Liver (tissue), 9 donors: Measurements from ENCODE around the gene SSBP2. TPM values are rescaled to one million over a fixed set of nuclear protein-coding genes. Genes with fewer than 3 reads are reported as not detected.

ENCODE experiments used
- DNase-seq: peaks from one replicate; pipeline ENCODE4 v3.0.0-alpha.2; 2017; ENCODE audit warnings: low spot score
- H3K27ac ChIP-seq, 2 donors: one replicate each; pipeline ENCODE4 v1.7.0; 2013; ENCODE audit warnings: inconsistent platforms in 2 of 2, low read length in 2 of 2, control low read depth in 1 of 2, low read depth in 1 of 2, mild to moderate bottlenecking in 1 of 2
- H3K27me3 ChIP-seq, 4 donors: one replicate each; pipeline versions ENCODE4 v1.6.1 to v1.7.0; 2013; ENCODE audit warnings: low read length in 3 of 4, inconsistent platforms in 1 of 4, mild to moderate bottlenecking in 1 of 4, moderate library complexity in 1 of 4; ENCODE audit not compliant: control insufficient read depth in 4 of 4, insufficient read depth in 4 of 4
- H3K36me3 ChIP-seq, 4 donors: one replicate each; pipeline versions ENCODE4 v1.6.1 to v1.7.0; 2013; ENCODE audit warnings: low read length in 3 of 4, mild to moderate bottlenecking in 3 of 4, low read depth in 1 of 4, moderate library complexity in 1 of 4; ENCODE audit not compliant: control insufficient read depth in 4 of 4, insufficient read depth in 3 of 4
- H3K4me1 ChIP-seq, 4 donors: one replicate each; pipeline versions ENCODE4 v1.6.1 to v1.7.0; 2013; ENCODE audit warnings: low read length in 3 of 4, mild to moderate bottlenecking in 3 of 4, moderate library complexity in 1 of 4; ENCODE audit not compliant: control insufficient read depth in 4 of 4, insufficient read depth in 4 of 4
- H3K4me3 ChIP-seq, 3 donors: one replicate each; pipeline versions ENCODE4 v1.6.1 to v1.7.0; 2013; ENCODE audit warnings: low read length in 3 of 3, control low read depth in 1 of 3, low read depth in 1 of 3, mild to moderate bottlenecking in 1 of 3
- H3K9ac ChIP-seq, 2 donors: one replicate each; pipeline ENCODE4 v1.7.0; 2013; ENCODE audit warnings: low read length in 2 of 2, mild to moderate bottlenecking in 2 of 2, moderate library complexity in 2 of 2, control low read depth in 1 of 2, low read depth in 1 of 2
- H3K9me3 ChIP-seq, 4 donors: one replicate each; pipeline versions ENCODE4 v1.6.1 to v1.7.0; 2013; ENCODE audit warnings: low read length in 3 of 4; ENCODE audit not compliant: control insufficient read depth in 4 of 4
- CTCF ChIP-seq: fragments of 150-350 bp; IDR thresholded peaks from 2 replicates; pipeline ENCODE4 v1.5.1; 2017; ENCODE audit warnings: improper control_type of control experiment, low read depth, low read length; ENCODE audit not compliant: missing input control
- EGR1 ChIP-seq, 2 donors: IDR thresholded peaks; 2 replicates each; pipeline ENCODE4 v1.6.1; 2016 to 2018; ENCODE audit warnings: antibody characterized with exemption in 2 of 2, low read depth in 2 of 2
- FOXA1 ChIP-seq: IDR thresholded peaks from 2 replicates; pipeline ENCODE4 v1.6.1; 2016; ENCODE audit warnings: antibody characterized with exemption
- FOXA2 ChIP-seq: IDR thresholded peaks from 2 replicates; pipeline ENCODE4 v1.6.1; 2016; ENCODE audit warnings: antibody characterized with exemption
- GABPA ChIP-seq, 2 donors: IDR thresholded peaks in 1 of 2; conservative IDR thresholded peaks in 1 of 2; 2 replicates each; pipeline ENCODE4 v1.6.1; 2016; ENCODE audit warnings: antibody characterized with exemption in 2 of 2, mild to moderate bottlenecking in 1 of 2, moderate library complexity in 1 of 2
- HNF4A ChIP-seq, 2 donors: conservative IDR thresholded peaks; 2 replicates each; pipeline ENCODE4 v1.6.1; 2016; ENCODE audit warnings: antibody characterized with exemption in 2 of 2, mild to moderate bottlenecking in 2 of 2
- HNF4G ChIP-seq: IDR thresholded peaks from 2 replicates; pipeline ENCODE4 v1.6.1; 2016; ENCODE audit warnings: antibody characterized with exemption
- JUND ChIP-seq, 2 donors: IDR thresholded peaks; 2 replicates each; pipeline ENCODE4 v1.6.1; 2016; ENCODE audit warnings: antibody characterized with exemption in 2 of 2
- NR2F2 ChIP-seq: IDR thresholded peaks from 2 replicates; pipeline ENCODE4 v1.6.1; 2016; ENCODE audit warnings: antibody characterized with exemption
- REST ChIP-seq: IDR thresholded peaks from 2 replicates; pipeline ENCODE4 v1.6.1; 2016; ENCODE audit warnings: antibody characterized with exemption, mild to moderate bottlenecking
- RXRA ChIP-seq, 2 donors: IDR thresholded peaks; 2 replicates each; pipeline ENCODE4 v1.6.1; 2017 to 2018; ENCODE audit warnings: antibody characterized with exemption in 2 of 2, mild to moderate bottlenecking in 1 of 2
- SP1 ChIP-seq: IDR thresholded peaks from 2 replicates; pipeline ENCODE4 v1.6.1; 2018; ENCODE audit warnings: antibody characterized with exemption, mild to moderate bottlenecking
- TAF1 ChIP-seq: conservative IDR thresholded peaks from 2 replicates; pipeline ENCODE4 v1.6.1; 2016; ENCODE audit warnings: antibody characterized with exemption, mild to moderate bottlenecking
- YY1 ChIP-seq: IDR thresholded peaks from 2 replicates; pipeline ENCODE4 v1.6.1; 2016; ENCODE audit warnings: antibody characterized with exemption, mild to moderate bottlenecking
- WGBS: extraction: QIAGEN DNeasy Blood & Tissue Kit; methylation state at CpG from one replicate; pipeline ENCODE4 v1.1.7; 2013; 5-methylcytosine and 5-hydroxymethylcytosine counted together
- polyA plus RNA-seq, 2 donors: library from polyadenylated mRNA; stranded (reverse) in 1 of 2; unstranded in 1 of 2; fragments of 200-250 nt in 1 of 2; fragments of >200 nt in 1 of 2; fragmentation: Nextera tagmentation in 1 of 2; extraction: Ambion mirVana in 1 of 2; gene quantifications; one replicate each; pipeline versions ENCODE4 v1.2.1 to v1.2.3, GENCODE V29; 2013 to 2015
- total RNA-seq, 2 donors: library from RNA; depleted of rRNA; stranded (reverse); fragments of >200 nt; gene quantifications; one replicate each; pipeline ENCODE4 v1.2.3, GENCODE V29; 2014
- TF ChIP-seq, protein P1 (sequence below): IDR thresholded peaks from 2 replicates; pipeline ENCODE4 v1.6.1; 2016; ENCODE audit warnings: antibody characterized with exemption
- TF ChIP-seq, protein P2 (sequence below): IDR thresholded peaks from 2 replicates; pipeline ENCODE4 v1.6.1; 2016; ENCODE audit warnings: antibody characterized with exemption
- TF ChIP-seq, protein P3 (sequence below): IDR thresholded peaks from 2 replicates; pipeline ENCODE4 v1.6.1; 2016; ENCODE audit warnings: antibody characterized with exemption
- donor health status: healthy.
- donor health status: healthy.
- donor health status: healthy.
- donor health status: healthy.
- donor health status: healthy.

The SSBP2 gene
- total and polyA plus RNA-seq, 4 donors = 2.2 to 10.1 (median 4.1) TPM

GRCh38 chr5:81795666-81796065, 44.8 kb upstream of the SSBP2 start:
- Histone ChIP-seq H3K4me1 (no peaks in the 10 kb centered on the region), H3K27ac (no peak overlapping the region), H3K36me3 (no peaks in the 10 kb centered on the region), H3K27me3 (no peaks in the 10 kb centered on the region), H3K9me3 (no peaks in the 10 kb centered on the region), H3K9ac (no peak overlapping the region), H3K4me3 (no peak overlapping the region)
- WGBS = 73% methylated on average over 1 of the region's 1 CpG
- TF ChIP-seq JUND (IDR thresholded peaks at IDR 0.05) (no peak), REST (no peak), SP1 (no peak), NR2F2 (no peak), EGR1 (IDR thresholded peaks at IDR 0.05; ENCODE audit: low read depth in 2 of 2) (no peak), FOXA2 (no peak), TAF1 (no peak), FOXA1 (no peak), HNF4A (conservative IDR thresholded peaks at IDR 0.05) (no peak), YY1 (no peak), HNF4G (no peak), CTCF (no peak)
- TF ChIP-seq, protein P1, sequence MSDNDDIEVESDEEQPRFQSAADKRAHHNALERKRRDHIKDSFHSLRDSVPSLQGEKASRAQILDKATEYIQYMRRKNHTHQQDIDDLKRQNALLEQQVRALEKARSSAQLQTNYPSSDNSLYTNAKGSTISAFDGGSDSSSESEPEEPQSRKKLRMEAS = no peak
- TF ChIP-seq, protein P2, sequence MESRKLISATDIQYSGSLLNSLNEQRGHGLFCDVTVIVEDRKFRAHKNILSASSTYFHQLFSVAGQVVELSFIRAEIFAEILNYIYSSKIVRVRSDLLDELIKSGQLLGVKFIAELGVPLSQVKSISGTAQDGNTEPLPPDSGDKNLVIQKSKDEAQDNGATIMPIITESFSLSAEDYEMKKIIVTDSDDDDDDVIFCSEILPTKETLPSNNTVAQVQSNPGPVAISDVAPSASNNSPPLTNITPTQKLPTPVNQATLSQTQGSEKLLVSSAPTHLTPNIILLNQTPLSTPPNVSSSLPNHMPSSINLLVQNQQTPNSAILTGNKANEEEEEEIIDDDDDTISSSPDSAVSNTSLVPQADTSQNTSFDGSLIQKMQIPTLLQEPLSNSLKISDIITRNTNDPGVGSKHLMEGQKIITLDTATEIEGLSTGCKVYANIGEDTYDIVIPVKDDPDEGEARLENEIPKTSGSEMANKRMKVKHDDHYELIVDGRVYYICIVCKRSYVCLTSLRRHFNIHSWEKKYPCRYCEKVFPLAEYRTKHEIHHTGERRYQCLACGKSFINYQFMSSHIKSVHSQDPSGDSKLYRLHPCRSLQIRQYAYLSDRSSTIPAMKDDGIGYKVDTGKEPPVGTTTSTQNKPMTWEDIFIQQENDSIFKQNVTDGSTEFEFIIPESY = no peak
- TF ChIP-seq, protein P3, sequence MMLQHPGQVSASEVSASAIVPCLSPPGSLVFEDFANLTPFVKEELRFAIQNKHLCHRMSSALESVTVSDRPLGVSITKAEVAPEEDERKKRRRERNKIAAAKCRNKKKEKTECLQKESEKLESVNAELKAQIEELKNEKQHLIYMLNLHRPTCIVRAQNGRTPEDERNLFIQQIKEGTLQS = no peak
- DNase-seq = no peak

DNA sequence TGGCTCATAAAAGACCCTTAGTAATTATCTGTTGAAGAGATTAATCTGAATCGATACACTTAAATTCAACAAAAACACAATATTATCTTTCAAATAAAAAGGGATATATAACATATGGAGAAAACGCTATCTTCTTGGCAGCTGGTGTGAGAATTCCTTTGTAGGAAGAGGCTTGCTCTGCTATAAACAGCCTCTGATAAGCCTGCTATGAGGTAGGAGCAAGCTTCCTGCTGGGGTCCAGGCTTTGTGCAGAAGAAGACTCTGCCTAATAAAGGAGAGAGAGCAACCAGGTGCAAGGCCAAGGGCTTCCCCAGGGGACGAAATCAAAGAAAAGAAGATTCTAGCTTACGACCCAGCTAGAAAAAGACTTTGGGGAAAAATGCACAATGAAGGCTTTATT, 43.3 kb upstream of the SSBP2 start:
- Histone ChIP-seq H3K27ac (no peak overlapping the region), H3K9ac (no peak overlapping the region), H3K4me1 (no peaks in the 10 kb centered on the region), H3K9me3 (no peaks in the 10 kb centered on the region), H3K4me3 (no peak overlapping the region), H3K36me3 (no peaks in the 10 kb centered on the region), H3K27me3 (no peaks in the 10 kb centered on the region)
- WGBS = 77% methylated on average over 4 of the region's 4 CpGs
- no peak for DNase-seq
- no peak for TF ChIP-seq RXRA (IDR thresholded peaks at IDR 0.05)
- no peak for TF ChIP-seq GABPA (IDR thresholded peaks at IDR 0.05 in 1 of 2, conservative IDR thresholded peaks at IDR 0.05 in 1 of 2)
- TF ChIP-seq YY1 = no peak
- TF ChIP-seq, protein P1 = no peak
- no peak for TF ChIP-seq EGR1 (IDR thresholded peaks at IDR 0.05; ENCODE audit: low read depth in 2 of 2)
- TF ChIP-seq, protein P2 = no peak
- no peak for TF ChIP-seq HNF4A (conservative IDR thresholded peaks at IDR 0.05)
- no peak for TF ChIP-seq SP1
- TF ChIP-seq HNF4G = no peak
- TF ChIP-seq JUND (IDR thresholded peaks at IDR 0.05) = no peak
- TF ChIP-seq TAF1 = no peak
- TF ChIP-seq FOXA2 = no peak
- TF ChIP-seq NR2F2 = no peak
